A673 (cell line): ENCODE measurements around the gene CDH6.

ENCODE experiments used
- CTCF ChIP-seq: fragments of 300-800, 200-600 bp; sonication (generic); conservative IDR thresholded peaks from 2 replicates; pipeline ENCODE4 v1.5.1; 2017; ENCODE audit warnings: low read depth, mild to moderate bottlenecking, antibody characterized with exemption, low read length, moderate library complexity, mixed read lengths
- EZH2 ChIP-seq: fragments of 200-600 bp; sonication (generic); IDR thresholded peaks from 2 replicates; pipeline ENCODE4 v1.6.1; 2017; ENCODE audit warnings: borderline replicate concordance, low read depth, mild to moderate bottlenecking, mixed read lengths, antibody characterized with exemption, low read length; ENCODE audit not compliant: poor library complexity, severe bottlenecking

GRCh38 chr5:31273161-31273560, 79.7 kb downstream of the CDH6 start:
- TF ChIP-seq CTCF (no peak), EZH2 (no peak)
